Body of pancreas (tissue), 4 donors: Measurements from ENCODE around the gene THRSP. TPM values are rescaled to one million over a fixed set of nuclear protein-coding genes. Genes with fewer than 3 reads are reported as not detected.
"Not testable (repeated sequence)": the region's sequence is repeated elsewhere in the genome, so short reads cannot be mapped to it uniquely, and the experiment has no call there.

Experiments used
- ATAC-seq: fragments of 150-250 bp; one replicate; pipeline ENCODE4 v1.9.1; 2016
- DNase-seq, 4 donors: peaks; one replicate each; pipeline ENCODE4 v3.0.0-alpha.2; 2019
- H3K27ac ChIP-seq, 4 donors: fragments of 200-600 bp; sonication (generic); 1 replicate in 3 of 4; 2 replicates in 1 of 4; pipeline versions ENCODE4 v1.5.1 to v1.6.1; 2016 to 2019; ENCODE audit warnings: mild to moderate bottlenecking in 1 of 4, mixed read lengths in 1 of 4, moderate library complexity in 1 of 4
- H3K27me3 ChIP-seq, 2 donors: fragments of 200-600 bp; sonication (generic); one replicate each; pipeline ENCODE4 v1.6.0; 2016; ENCODE audit warnings: mild to moderate bottlenecking in 1 of 2
- H3K36me3 ChIP-seq, 2 donors: fragments of 200-600 bp; sonication (generic); replicated peaks in 1 of 2; 2 replicates each; pipeline ENCODE4 v1.5.1; 2016; ENCODE audit warnings: low read depth in 2 of 2; ENCODE audit not compliant: insufficient read depth in 1 of 2
- H3K4me1 ChIP-seq: fragments of 200-600 bp; sonication (generic); one replicate; pipeline ENCODE4 v1.6.0; 2016
- H3K4me3 ChIP-seq, 2 donors: fragments of 200-600 bp; sonication (generic); 1 replicate in 1 of 2; 2 replicates in 1 of 2; pipeline ENCODE4 v1.5.1; 2016 to 2019
- H3K9me3 ChIP-seq, 3 donors: fragments of 200-600 bp; sonication (generic); 1 replicate in 2 of 3; 2 replicates in 1 of 3; pipeline ENCODE4 v1.5.1; 2016
- POLR2A ChIP-seq, 3 donors: fragments of 450-650 bp; IDR thresholded peaks; one replicate each; pipeline ENCODE4 v1.6.1; 2016; ENCODE audit warnings: antibody characterized with exemption in 3 of 3, mild to moderate bottlenecking in 2 of 3
- WGBS, 2 donors: methylation state at CpG; one replicate each; pipeline ENCODE4 v1.1.5; 2017; 5-methylcytosine and 5-hydroxymethylcytosine counted together
- intact Hi-C: fragments of 100-400 bp; cut with DNase I; formaldehyde crosslinking; loops from one replicate; pipeline ENCODE4 v1.15.1; 2023
- total RNA-seq, 2 donors: library from RNA; depleted of rRNA; stranded (reverse); fragments of >200 nt; gene quantifications; one replicate each; pipeline ENCODE4 v1.1.0, GENCODE V29; 2016
- TF ChIP-seq, protein P1 (sequence below), 7 experiments: fragments of 450-650 bp in 4 of 7; fragments of 200-600 bp in 3 of 7; sonication (generic) in 3 of 7; IDR thresholded peaks; one replicate each; pipeline ENCODE4 v1.5.1; 2016 to 2019; ENCODE audit warnings: antibody characterized with exemption in 7 of 7

Gene THRSP
- total RNA-seq, 2 donors from 2014 or later: 6.6 TPM; not detected in 1

DNA sequence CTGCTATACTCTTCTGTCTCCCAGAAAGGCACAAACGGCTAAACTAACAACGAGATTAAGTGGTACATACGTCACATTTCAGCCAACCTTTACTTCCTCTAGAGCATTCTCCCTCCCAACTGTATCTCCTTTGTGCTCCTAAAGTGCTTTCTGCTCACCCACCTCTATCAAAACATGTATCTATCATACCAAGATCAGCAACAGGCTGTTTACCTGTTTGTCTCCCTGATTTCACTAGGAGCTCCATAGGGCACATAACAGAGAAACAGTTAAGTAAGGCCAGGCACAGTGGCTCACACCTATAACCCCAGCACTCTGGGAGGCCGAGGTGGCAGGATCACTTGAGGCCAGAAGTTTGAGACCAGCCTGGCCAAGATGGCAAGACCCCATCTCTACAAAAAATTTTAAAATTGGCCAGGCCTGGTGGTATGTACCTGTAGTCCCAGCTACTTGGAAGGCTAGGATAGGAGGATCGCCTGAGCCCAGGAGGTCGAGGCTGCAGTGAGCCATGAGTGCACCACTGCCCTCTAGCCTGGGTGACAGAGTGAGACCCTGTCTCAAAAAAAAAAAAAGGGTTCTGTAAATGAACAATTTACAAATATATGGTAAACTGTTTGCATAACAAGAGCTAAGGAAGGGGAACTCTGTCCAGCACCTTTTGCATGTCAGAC lies 13.2 kb downstream of the THRSP start:
- DNase-seq (no peak), ATAC-seq (no peak)
- no peak overlapping the region for H3K4me3 ChIP-seq
- 84% methylated on average over 6 of the region's 6 CpGs for WGBS, 2 donors
- intact Hi-C loops: no loop called here
- H3K36me3 ChIP-seq: no peaks in the 10 kb centered on the region
- no peaks in the 10 kb centered on the region for H3K27me3 ChIP-seq
- TF ChIP-seq, protein P1, sequence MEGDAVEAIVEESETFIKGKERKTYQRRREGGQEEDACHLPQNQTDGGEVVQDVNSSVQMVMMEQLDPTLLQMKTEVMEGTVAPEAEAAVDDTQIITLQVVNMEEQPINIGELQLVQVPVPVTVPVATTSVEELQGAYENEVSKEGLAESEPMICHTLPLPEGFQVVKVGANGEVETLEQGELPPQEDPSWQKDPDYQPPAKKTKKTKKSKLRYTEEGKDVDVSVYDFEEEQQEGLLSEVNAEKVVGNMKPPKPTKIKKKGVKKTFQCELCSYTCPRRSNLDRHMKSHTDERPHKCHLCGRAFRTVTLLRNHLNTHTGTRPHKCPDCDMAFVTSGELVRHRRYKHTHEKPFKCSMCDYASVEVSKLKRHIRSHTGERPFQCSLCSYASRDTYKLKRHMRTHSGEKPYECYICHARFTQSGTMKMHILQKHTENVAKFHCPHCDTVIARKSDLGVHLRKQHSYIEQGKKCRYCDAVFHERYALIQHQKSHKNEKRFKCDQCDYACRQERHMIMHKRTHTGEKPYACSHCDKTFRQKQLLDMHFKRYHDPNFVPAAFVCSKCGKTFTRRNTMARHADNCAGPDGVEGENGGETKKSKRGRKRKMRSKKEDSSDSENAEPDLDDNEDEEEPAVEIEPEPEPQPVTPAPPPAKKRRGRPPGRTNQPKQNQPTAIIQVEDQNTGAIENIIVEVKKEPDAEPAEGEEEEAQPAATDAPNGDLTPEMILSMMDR (IDR thresholded peaks at IDR 0.05): no peak
- TF ChIP-seq POLR2A (IDR thresholded peaks at IDR 0.05): no peak
- peaks cover 51% of the 10 kb centered on the region for H3K4me1 ChIP-seq
- H3K9me3 ChIP-seq: no peaks in the 10 kb centered on the region
- H3K27ac ChIP-seq: no peak overlapping the region

DNA sequence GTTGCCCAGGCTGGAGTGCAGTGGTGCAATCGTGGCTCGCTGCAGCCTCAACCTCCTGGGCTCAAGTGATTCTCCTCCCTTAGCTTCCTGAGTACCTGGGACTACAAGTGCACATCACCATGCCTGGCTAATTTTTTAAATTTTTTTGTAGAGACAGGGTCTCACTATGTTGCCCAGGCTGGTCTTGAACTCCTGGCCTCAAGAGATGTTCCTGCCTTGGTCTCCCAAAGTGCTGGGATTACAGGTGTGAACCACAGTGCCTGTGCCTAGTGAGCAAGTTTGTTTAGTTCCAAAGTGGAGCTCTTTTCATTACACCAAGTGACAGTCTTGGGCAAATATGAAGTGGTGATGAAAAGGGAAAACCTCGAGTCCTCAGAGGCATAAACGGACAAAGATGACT lies 13.9 kb downstream of the THRSP start:
- intact Hi-C loops, H3K27me3 ChIP-seq, H3K36me3 ChIP-seq, ATAC-seq, H3K9me3 ChIP-seq, H3K4me3 ChIP-seq, DNase-seq, H3K27ac ChIP-seq: not testable (repeated sequence)
- H3K4me1 ChIP-seq: peaks cover 51% of the 10 kb centered on the region
- WGBS, 2 donors: 73 to 79% methylated on average over 4 of the region's 4 CpGs

DNA sequence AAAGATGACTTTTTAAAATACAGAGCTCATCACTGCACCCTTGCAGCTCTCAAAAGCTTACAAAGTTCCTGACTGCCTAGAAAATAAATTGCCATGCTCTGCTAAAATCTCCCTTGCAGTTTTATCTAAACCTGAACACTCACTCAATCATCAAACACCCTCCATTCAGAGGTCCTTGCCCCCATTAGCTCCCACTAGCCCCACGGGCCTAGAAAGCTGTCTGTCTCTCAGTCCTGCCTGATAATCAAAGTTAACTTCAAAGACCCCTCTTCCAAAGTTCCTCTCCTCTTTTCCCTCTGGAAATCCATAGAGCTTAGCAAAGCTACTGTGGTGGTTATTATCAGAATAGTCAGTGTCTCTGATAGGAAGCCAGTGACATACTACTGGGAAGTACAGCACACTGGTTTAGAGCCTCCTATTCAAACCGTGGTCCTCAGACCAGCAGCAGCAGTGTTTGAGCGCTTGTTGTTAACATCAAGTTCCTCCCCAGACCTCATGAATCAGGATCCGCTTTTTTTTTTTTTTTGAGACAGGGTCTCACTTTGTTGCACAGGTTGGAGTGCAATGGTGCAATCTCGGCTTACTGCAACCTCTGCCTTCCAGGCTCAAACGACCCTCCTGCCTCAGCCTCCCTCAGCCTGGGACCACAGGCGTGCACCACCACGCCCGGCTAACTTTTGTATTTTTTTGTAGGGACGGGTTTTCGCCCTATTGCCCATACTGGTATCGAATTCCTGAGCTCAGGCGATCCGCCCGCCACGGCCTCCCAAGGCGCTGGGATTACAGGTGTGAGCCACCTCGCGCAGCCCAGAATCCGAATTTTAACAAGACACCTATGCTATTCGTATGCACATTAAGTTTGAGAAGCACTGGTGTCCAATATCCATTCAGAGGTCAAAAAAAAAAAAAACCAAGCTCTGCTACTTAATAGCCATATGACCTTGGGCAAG lies 14.8 kb downstream of the THRSP start:
- Histone ChIP-seq H3K4me3 (peak overlapping the region; percentile 20 to 99), H3K27me3 (no peaks in the 10 kb centered on the region), H3K4me1 (peaks cover 51% of the 10 kb centered on the region), H3K36me3 (no peaks in the 10 kb centered on the region), H3K27ac (peak overlapping the region in 2 of 4 donors; percentile 77 to 92), H3K9me3 (no peaks in the 10 kb centered on the region)
- no peak for DNase-seq
- intact Hi-C loops: no loop called here
- 15 to 23% methylated on average over 18 to 21 of the region's 21 CpGs for WGBS, 2 donors
- ATAC-seq: no peak
- TF ChIP-seq, protein P1 (IDR thresholded peaks at IDR 0.05): no peak
- TF ChIP-seq POLR2A (IDR thresholded peaks at IDR 0.05): no peak

DNA sequence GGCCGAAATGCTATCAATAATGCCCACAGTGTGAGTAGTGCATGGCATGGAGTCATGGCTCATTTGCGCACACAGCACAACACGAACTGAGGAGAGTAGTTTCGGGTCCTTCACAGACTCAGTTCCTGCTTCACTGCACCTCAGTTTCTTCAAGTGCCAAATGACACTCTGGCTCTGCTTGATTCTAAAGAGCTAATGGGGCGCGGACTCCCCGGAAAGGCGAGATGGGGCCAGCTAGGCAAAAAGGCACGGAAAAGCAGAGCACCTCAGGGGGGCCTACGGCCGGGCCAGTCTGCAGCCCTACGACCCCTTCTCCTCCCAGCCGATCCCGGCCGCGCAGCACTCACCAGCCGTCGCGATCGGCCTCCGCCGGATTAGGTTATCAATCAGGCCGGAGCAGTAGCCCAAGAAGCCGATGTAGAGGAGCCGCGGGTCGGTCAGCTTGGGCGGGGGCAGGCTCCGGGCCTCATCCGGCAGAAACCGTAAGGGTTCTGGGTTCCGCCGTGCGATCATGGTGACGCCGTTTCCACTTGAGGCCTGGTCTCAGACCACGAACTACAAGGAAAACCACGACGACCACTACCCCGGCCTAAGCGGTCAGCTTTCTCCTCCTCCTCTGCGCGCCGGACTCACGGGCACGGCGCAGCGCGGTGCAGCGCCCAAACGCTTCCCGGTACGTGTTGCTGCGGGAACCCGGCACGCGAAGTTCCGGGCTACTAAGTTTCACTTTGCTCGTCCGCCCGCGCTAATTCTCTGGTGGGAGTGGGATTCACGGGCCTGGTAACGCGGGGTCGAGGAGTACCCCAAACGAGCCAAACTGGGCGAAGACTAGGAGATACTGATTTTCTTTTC lies 15.8 kb downstream of the THRSP start, which contains the start of gene NDUFC2:
TSS of gene NDUFC2 (minus strand) at position 631 of the 852 bp plus-strand sequence. CDS start at position 513, 118 bp downstream.
- DNase-seq (peak; percentile 78 to 85 (median 82)), ATAC-seq (peak; percentile 94)
- Histone ChIP-seq H3K36me3 (no peaks in the 10 kb centered on the region), H3K9me3 (no peaks in the 10 kb centered on the region), H3K27me3 (no peaks in the 10 kb centered on the region), H3K27ac (peak within 1 kb of the TSS; percentile 63 to 92 (median 80)), H3K4me1 (peaks cover 49% of the 10 kb centered on the region), H3K4me3 (peak within 1 kb of the TSS; percentile 20 to 99)
- intact Hi-C loops: no loop called here
- 0 to 1% methylated on average over 24 to 67 of the region's 68 CpGs for WGBS, 2 donors
- TF ChIP-seq, protein P1 (IDR thresholded peaks at IDR 0.05): peak in 1 of 7 experiments; percentile 24
- TF ChIP-seq POLR2A (IDR thresholded peaks at IDR 0.05): peak; percentile 48 to 83 (median 79)
